ENCODE measurements around the gene RNF34. TPM values are rescaled to one million over a fixed set of nuclear protein-coding genes. Genes with fewer than 3 reads are reported as not detected.

Gene RNF34
- polyA plus RNA-seq, 1 of the 3 experiments (the other 2 are of a cell fraction): 29.4 TPM

- TF ChIP-seq MXI1 (IDR thresholded peaks at IDR 0.05; ENCODE audit: low read depth, low read length) (peak; percentile 87; the same call in 1 of the 2 replicates), RCOR1 (IDR thresholded peaks at IDR 0.05; ENCODE audit: low read length) (no peak)
Observed at GRCh38 chr12:121467638-121468498, 68.0 kb downstream of the RNF34 start.

GRCh38 chr12:121468499-121468801, 68.5 kb downstream of the RNF34 start:
- no peaks in the 10 kb centered on the region for H3K36me3 ChIP-seq (replicated peaks in 1 of 2; ENCODE audit: control insufficient read depth in 1 of 2, insufficient read depth in 2 of 2, low read length in 1 of 2)
- H3K9me2 ChIP-seq: no peaks in the 10 kb centered on the region
- no peak overlapping the region for H3K27ac ChIP-seq (ENCODE audit: low read depth in 2 of 2, low read length in 1 of 2)
- peaks cover 0 to 14% of the 10 kb centered on the region in 2 experiments; a peak in 1 of 4 replicates for H3K4me1 ChIP-seq (ENCODE audit: control insufficient read depth in 1 of 2, insufficient read depth in 2 of 2, low read depth in 1 of 2, low read length in 1 of 2)
- H3K9me3 ChIP-seq: no peaks in the 10 kb centered on the region
- no peak overlapping the region for H2AFZ ChIP-seq (ENCODE audit: low read depth)
- no peak overlapping the region for H3K4me2 ChIP-seq
- H3K9ac ChIP-seq: no peak overlapping the region
- POLR2A ChIA-PET: interaction anchor here (0.8 kb wide), 1 partner anchor 13 kb away, joined by 7 read pairs; no protein-coding TSS in a partner anchor
- TF ChIP-seq REST (IDR thresholded peaks at IDR 0.05; ENCODE audit: low read depth, low read length): no peak
- H3K4me3 ChIP-seq (ENCODE audit: low read depth in 2 of 2, low read length in 1 of 2): no peak overlapping the region
- CTCF ChIA-PET: interaction anchor here (1.2 to 1.9 kb wide), 4 partner anchors 8 to 326 kb away, joined by 4 to 8 read pairs (median 6); partner anchors contain the start of gene RHOF
- peaks cover 19% of the 10 kb centered on the region for H4K20me1 ChIP-seq (ENCODE audit: insufficient read depth)
- peaks cover 30% of the 10 kb centered on the region for H3K79me2 ChIP-seq (ENCODE audit: insufficient read depth)
- no peaks in the 10 kb centered on the region for H3K27me3 ChIP-seq (ENCODE audit: insufficient read depth)
- H3F3A ChIP-seq (replicated peaks; ENCODE audit: insufficient read depth): peaks cover 11% of the 10 kb centered on the region
- 92% methylated on average over 4 of the region's 4 CpGs for WGBS (ENCODE audit: low lambda C conversion rate)
- DNase-seq: no peak

More at GRCh38 chr12:121467638-121468498, 68.0 kb downstream of the RNF34 start:
- Histone ChIP-seq H3K79me2 (ENCODE audit: insufficient read depth) (peaks cover 36% of the 10 kb centered on the region), H3K4me2 (peak overlapping the region; percentile 79), H3K36me3 (replicated peaks in 1 of 2; ENCODE audit: control insufficient read depth in 1 of 2, insufficient read depth in 2 of 2, low read length in 1 of 2) (no peaks in the 10 kb centered on the region), H3K27me3 (ENCODE audit: insufficient read depth) (no peaks in the 10 kb centered on the region), H3K4me3 (ENCODE audit: low read depth in 2 of 2, low read length in 1 of 2) (peak overlapping the region; percentile 58 to 59), H3K9me3 (no peaks in the 10 kb centered on the region), H2AFZ (ENCODE audit: low read depth) (no peak overlapping the region; the same call in 1 of the 2 replicates), H3K27ac (ENCODE audit: low read depth in 2 of 2, low read length in 1 of 2) (peak overlapping the region in 1 of 2 experiments; percentile 25; a peak in 2 of 4 replicates), H3K9me2 (no peaks in the 10 kb centered on the region), H3K9ac (peak overlapping the region; percentile 43; the same call in 1 of the 2 replicates), H4K20me1 (ENCODE audit: insufficient read depth) (peaks cover 19% of the 10 kb centered on the region), H3K4me1 (ENCODE audit: control insufficient read depth in 1 of 2, insufficient read depth in 2 of 2, low read depth in 1 of 2, low read length in 1 of 2) (peaks cover 0 to 14% of the 10 kb centered on the region in 2 experiments; a peak in 1 of 4 replicates), H3F3A (replicated peaks; ENCODE audit: insufficient read depth) (peaks cover 11% of the 10 kb centered on the region)
- DNase-seq: no peak
- CTCF ChIA-PET: interaction anchor here (1.0 to 1.9 kb wide), 5 partner anchors 9 to 326 kb away, joined by 3 to 8 read pairs (median 5); partner anchors contain the start of gene RHOF
- POLR2A ChIA-PET: interaction anchor here (0.5 to 0.8 kb wide), 2 partner anchors 14 to 185 kb away, joined by 3 to 7 read pairs; no protein-coding TSS in a partner anchor
- 93% methylated on average over 4 of the region's 48 CpGs for WGBS (ENCODE audit: low lambda C conversion rate)

DNA sequence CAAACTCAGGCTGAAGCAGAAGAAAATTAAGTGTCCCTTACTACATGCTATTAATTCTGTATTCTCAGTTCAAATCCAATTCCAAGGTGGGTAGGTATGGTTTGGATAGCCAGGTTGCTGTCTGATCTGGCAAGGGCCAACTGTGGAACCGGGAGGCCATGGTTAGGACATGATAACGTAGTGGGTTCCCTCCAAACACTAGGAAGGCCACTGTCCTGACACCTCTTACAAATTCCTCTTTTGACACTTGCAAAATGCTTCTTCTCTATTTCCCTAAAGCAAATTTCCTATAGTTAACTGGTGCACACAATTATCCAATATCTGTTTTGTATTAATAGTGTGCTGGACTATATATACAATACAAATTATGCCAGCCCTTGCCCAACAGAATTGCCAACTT, 70.8 kb downstream of the RNF34 start:
- 100% methylated on average over 1 of the region's 2 CpGs for WGBS (ENCODE audit: low lambda C conversion rate)
- ChIA-PET CTCF (no interaction called here), POLR2A (no interaction called here)
- H3K4me2 ChIP-seq: no peak overlapping the region
- no peak overlapping the region for H3K27ac ChIP-seq (ENCODE audit: low read depth in 2 of 2, low read length in 1 of 2)
- H3K36me3 ChIP-seq (replicated peaks in 1 of 2; ENCODE audit: control insufficient read depth in 1 of 2, insufficient read depth in 2 of 2, low read length in 1 of 2): no peaks in the 10 kb centered on the region
- peaks cover 11% of the 10 kb centered on the region for H3F3A ChIP-seq (replicated peaks; ENCODE audit: insufficient read depth)
- H3K79me2 ChIP-seq (ENCODE audit: insufficient read depth): peaks cover 7% of the 10 kb centered on the region; the same call in 1 of the 2 replicates
- no peaks in the 10 kb centered on the region for H3K9me3 ChIP-seq
- no peak for DNase-seq
- H3K4me3 ChIP-seq (ENCODE audit: low read depth in 2 of 2, low read length in 1 of 2): no peak overlapping the region
- no peak overlapping the region for H2AFZ ChIP-seq (ENCODE audit: low read depth)
- TF ChIP-seq FOXJ3 (CRISPR knock-in tag; IDR thresholded peaks at IDR 0.05) (no peak), USF2 (IDR thresholded peaks at IDR 0.05; ENCODE audit: borderline replicate concordance, low read depth, low read length) (no peak), FOXM1 (IDR thresholded peaks at IDR 0.05; ENCODE audit: low read depth) (no peak), TCF12 (IDR thresholded peaks at IDR 0.05) (no peak), YY1 (IDR thresholded peaks at IDR 0.05; ENCODE audit: low read depth) (no peak), SIN3A (IDR thresholded peaks at IDR 0.05; ENCODE audit: borderline replicate concordance, low read depth, low read length) (no peak), RXRA (IDR thresholded peaks at IDR 0.05; ENCODE audit: borderline replicate concordance, low read depth) (no peak)
- peaks cover 1% of the 10 kb centered on the region for H4K20me1 ChIP-seq (ENCODE audit: insufficient read depth)
- H3K9me2 ChIP-seq: no peaks in the 10 kb centered on the region
- H3K4me1 ChIP-seq (ENCODE audit: control insufficient read depth in 1 of 2, insufficient read depth in 2 of 2, low read depth in 1 of 2, low read length in 1 of 2): peaks cover 0 to 11% of the 10 kb centered on the region in 2 experiments; a peak in 1 of 4 replicates
- no peaks in the 10 kb centered on the region for H3K27me3 ChIP-seq (ENCODE audit: insufficient read depth)
- H3K9ac ChIP-seq: no peak overlapping the region
